Left colon (tissue), 2 donors: ENCODE data around the gene ITFG2. TPM values are rescaled to one million over a fixed set of nuclear protein-coding genes. Genes with fewer than 3 reads are reported as not detected.

Source experiments
- ATAC-seq: fragments of 200-7000 bp; cut with Tn5 transposase; one replicate; pipeline ENCODE4 v1.9.1; 2020; ENCODE audit warnings: mild to moderate bottlenecking, moderate library complexity
- DNase-seq, 2 donors: peaks; one replicate each; pipeline ENCODE4 v3.0.0-alpha.2; 2020
- intact Hi-C, 2 donors: fragments of 100-400 bp; cut with DNase I in 1 of 2; cut with micrococcal nuclease in 1 of 2; formaldehyde crosslinking; loops; one replicate each; pipeline versions ENCODE4 v1.11.2 to v1.14.0; 2022; cut with DNase I, micrococcal nuclease
- total RNA-seq, 2 donors: library from RNA; stranded (reverse); fragmentation: NEBNext Ultra II Directional; extraction: Animal tissue kit (Norgen Biotek cat#: 25700); gene quantifications; one replicate each; pipeline ENCODE4 v1.2.1, GENCODE V29; 2021
- donor health status: DM: no; HTN: no; CAD: no.
- donor health status: DM: yes; HTN: yes; CAD: no.

The ITFG2 gene
- total RNA-seq, 2 donors from 2014 or later = 31.3 to 31.8 TPM

DNA sequence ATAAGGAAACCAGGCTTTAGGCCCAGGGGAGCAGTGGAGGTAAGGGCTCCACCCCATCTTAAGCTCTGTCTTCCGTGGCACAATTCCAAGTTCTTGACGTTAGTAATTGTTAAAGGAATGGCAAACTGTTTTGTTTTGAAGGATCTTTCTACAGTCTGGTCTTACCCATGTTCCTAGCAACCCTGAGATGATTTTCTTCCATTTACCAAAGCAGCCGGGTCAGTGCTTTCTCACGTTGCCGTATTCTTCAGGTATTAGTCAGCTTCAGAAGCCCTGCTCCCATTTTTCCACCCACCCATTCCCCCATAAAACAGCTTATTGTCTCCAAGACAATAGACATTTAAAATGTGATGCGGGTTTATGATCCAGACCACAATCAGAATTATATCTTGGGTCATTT lies 12.1 kb downstream of the ITFG2 start:
- DNase-seq (no peak), ATAC-seq (no peak)
- intact Hi-C loops = no loop called here

DNA sequence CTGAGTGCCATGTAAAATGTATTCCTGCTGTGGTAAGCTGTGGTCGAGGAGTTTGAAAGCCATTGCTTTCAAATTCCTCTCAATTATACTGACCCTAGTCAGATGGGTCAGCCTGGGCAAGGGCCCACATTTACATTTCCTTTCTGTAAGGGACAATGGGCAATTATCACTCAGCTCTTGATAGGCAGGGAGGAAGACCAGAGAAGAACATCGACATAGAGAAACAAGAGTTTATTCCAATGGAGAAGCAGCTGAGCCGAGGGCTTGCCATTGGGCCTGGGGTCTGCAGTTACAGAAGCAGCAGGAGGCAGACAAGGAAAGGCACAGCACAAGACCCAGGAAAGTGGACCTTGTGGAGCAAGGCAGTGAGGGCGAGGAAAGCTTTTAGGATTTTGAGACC lies 12.7 kb downstream of the ITFG2 start:
- ATAC-seq (no peak), DNase-seq (no peak)
- intact Hi-C loops = no loop called here

DNA sequence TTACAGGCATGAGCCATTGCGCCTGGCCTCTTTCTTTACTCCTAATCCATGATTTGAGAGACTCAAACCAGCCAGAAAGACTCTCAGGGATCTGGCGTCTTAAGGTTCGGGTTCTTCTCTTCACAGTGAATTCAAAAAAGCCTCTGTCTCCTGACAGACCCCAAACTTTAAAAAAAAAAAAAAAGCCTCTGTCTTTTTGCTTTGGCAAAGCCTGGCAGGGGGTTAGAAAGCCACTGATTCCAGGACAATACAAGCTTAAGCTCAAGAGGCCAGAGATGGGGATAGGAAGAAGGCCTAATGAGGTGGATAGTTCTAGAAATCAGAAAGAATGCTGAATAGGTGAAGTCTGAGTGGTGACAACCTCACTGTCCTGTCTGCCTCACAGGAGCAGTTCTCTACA lies 13.6 kb downstream of the ITFG2 start:
- ATAC-seq (no peak), DNase-seq (no peak)
- intact Hi-C loops = no loop called here

DNA sequence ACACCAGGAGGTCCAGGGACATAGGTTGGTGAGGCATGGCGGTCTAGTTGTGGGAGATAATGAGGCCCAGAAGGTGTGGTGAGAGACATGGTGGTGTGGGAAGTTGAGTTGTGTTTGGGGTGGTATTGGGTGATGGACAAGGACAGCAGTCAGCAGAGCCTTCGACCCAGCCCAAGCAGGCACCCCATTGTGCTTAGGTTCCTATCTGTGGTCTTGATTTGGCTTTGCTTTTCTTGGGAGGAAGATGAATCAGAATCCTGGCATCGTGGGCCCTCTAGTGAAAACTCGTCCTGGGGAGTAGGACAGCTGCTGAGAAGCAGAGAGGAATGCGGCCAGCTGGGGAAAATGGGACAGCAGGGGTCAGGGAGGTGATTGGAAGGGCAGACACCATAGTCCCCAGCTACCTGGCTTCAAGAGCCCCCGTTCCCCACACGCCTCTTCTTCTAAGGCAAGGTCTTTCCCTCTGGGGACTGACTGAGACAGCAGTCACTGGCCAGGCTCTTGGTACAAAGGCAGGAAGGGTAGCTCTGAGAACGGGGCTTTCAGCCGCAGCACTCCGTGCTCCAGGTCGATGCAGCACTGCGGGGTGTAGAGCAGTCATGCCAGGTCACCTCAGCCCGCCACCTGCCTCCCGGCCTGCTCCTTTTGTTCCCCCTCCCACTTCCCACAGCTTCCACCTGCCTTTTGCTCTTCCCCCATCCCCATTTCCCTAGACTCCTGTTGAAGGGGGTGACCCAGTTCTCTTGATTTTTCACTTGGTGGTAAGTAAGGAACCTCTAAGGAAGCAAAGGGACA lies 14.4 kb downstream of the ITFG2 start:
- no peak for DNase-seq
- no peak for ATAC-seq
- intact Hi-C loops = no loop called here

DNA sequence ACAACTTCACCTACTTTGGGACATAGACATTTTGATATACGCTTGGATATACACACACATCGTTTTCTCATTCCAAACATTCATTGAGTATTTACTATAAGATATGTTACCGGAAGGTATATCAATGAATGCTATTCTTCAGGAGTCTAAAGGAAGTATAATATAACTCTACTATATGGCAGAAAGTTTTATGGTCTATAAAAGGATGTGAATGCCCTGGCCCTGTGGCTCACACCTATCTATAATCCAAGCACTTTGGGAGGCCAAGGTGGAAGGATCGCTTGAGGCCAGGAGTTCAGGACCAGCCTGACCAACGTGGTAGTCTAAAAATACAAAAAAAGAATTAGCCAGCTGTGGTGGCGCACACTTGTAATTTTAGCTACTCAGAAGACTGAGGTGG lies 16.8 kb downstream of the ITFG2 start:
- DNase-seq = no peak
- ATAC-seq = peak; percentile 75
- intact Hi-C loops = no loop called here

DNA sequence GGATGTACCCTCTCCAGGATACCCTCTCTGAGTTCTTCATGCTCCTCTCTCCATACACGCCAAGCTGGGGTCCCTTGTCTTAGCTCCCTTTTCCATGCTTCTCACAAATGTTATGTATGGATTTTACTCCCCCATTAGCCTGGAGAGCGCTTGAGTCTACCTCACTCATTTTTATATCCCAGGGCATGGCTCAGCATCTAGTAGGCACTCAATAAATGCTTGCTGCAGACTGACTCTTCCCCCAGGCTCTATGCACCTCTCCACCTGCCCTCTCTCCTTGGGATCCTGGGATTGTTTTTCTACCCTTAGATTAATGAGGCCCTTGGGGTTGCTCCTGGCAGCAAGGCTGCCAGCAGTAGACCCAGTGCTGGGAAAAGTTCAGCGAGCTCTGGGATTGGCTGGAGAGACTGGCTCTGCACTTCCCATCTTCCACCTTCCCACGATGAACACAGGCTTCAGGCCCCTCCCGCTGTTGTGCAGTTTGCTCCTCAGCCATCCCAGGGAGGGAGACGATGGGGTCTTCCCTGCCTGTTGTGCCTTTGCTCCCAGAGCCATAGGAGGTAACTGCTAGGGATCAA lies 20.2 kb downstream of the ITFG2 start:
- DNase-seq (no peak), ATAC-seq (no peak)
- intact Hi-C loops = no loop called here

DNA sequence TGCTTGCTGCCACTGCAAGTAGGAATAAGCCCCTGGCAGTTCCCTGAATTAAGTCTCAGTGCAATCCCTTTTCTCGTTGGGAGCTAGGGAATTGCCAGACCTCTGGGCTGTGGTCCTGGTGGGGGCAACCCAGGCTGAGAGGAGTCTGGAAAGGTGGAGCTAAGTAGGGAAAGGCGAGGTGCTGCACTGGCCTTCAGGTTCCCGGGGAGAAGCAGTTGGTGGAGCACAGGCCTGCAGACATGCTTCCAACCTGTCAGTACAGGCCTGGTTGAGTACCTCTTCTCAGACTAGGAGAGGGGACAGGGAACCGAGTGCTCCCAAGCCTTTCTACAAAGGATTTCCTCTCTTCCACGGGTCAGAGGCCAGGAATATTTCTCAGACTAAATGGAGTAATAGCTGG lies 20.9 kb downstream of the ITFG2 start:
- intact Hi-C loops = no loop called here
- DNase-seq (no peak), ATAC-seq (no peak)

DNA sequence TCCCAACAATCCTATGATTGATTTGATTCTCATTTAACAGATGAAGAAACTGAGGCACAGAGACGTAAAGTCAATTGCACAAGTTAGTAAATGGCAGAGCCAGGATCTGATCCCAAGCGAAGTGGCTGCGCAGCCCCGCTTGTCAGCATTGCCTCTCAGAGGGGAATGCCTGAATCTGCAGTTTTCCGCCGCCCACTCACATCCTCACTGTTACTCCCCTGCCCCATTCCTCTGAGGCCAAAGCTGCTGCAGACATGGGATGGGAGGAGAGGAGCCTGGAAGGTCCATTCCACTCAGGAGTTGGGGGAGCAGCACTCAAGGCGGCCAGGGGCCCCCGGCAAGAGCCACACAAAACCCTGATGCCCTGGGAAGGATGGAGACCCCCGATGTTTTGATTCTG lies 21.3 kb downstream of the ITFG2 start:
- ATAC-seq = no peak
- no peak for DNase-seq
- intact Hi-C loops = no loop called here

DNA sequence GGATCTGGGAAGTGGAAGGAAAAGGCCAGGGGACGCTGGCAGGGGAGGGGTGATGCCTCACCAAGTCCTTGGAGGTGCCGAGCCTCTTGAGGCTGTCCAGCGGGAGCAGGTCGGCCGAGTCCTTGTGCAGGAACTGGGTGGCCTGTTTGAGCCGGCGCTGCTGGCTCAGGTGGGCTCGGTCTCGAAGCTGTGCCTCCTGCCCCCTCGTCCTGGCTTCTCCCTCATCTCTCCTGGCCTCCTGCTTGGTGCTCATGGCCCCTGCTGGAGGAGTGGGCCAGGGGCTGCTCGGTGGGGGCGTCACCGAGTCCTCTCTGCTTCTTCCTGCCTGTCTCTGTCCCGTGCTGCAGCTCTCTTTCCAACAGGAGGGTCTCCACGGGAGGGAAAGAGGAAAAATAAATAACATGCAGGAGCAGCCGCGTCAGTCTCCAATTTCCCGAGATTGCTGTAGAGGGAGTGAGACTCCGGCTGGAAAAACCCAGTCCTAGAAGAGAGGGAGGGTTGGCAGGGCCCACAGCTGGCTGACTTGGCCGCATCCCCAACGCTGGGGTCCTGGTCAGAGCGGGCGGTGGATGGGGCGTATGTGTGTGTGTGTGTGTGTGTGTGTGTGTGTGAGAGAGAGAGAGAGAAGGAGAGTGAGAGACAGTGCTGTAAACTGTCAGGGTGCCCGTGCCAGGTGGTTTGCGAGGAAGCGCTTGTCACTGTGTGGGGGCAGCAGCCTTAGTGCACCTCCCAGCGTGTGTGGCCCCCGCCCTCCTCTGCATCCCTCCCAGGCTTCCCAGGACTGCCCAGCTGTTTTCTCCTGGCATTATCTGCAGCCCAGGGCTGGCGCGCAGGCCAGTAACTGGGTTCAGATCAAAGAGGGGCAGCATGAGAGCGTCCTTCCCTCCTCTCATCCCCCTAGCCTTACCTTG lies 22.4 kb downstream of the ITFG2 start, which contains the start of gene NRIP2:
Gene NRIP2, minus strand, starts transcription at position 455 of the 911 bp plus-strand sequence. Its CDS starts 52 bp downstream, at position 403.
- peak; percentile 58 for ATAC-seq
- DNase-seq = peak in 1 of 2 donors; percentile 30
- intact Hi-C loops = no loop called here

DNA sequence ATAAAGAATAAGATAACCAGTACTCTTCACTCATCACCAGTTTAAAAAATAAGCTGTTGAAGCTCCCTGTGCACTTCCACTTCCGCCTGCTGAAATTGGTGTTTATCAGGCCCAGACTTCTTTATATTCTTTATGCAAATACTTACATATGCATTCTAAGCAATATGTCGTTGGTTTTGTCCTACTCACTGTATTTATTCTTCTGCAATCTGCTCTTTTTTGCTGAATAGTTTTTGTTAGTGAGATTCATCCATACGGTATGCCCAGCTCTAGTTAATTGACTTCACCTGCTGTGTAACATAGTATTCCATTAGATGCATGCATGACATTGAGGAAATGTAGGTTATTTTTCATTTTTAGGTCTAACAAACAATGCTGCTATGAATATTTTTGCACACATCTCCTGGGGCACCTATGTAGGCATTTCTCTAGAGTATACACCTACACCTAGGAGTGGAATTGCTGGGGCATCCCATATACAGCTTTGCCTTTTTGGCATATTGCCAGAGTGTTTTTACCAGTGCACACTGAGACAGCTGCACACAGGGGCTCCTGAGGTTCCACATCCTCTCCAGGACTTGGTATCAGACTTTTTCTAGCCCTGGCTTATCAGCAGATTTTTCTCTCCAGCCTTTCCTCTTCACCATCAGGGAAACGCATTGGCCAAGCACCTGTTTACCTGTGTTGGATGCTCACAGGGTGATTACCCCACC lies 23.4 kb downstream of the ITFG2 start:
- DNase-seq = no peak
- intact Hi-C loops = no loop called here
- no peak for ATAC-seq

DNA sequence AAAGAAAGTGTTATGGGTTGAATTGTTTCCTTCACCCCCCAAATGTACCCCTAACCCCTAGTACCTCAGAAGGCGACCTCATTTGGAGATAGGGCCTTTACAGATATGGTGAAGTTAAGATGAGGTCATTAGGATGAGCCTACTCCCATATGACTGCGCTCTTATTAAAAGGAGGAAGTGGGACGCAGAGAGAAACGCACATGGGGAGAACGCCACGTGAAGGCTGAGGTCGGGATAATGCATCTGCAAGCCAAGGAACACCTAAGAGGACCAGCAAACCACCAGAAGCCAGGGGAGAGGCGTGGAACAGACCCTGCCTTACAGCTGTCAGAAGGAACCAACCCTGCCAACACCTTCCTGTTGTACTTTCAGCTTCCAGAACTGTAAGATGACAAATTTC lies 24.1 kb downstream of the ITFG2 start:
- no peak for ATAC-seq
- DNase-seq = no peak
- intact Hi-C loops = no loop called here

DNA sequence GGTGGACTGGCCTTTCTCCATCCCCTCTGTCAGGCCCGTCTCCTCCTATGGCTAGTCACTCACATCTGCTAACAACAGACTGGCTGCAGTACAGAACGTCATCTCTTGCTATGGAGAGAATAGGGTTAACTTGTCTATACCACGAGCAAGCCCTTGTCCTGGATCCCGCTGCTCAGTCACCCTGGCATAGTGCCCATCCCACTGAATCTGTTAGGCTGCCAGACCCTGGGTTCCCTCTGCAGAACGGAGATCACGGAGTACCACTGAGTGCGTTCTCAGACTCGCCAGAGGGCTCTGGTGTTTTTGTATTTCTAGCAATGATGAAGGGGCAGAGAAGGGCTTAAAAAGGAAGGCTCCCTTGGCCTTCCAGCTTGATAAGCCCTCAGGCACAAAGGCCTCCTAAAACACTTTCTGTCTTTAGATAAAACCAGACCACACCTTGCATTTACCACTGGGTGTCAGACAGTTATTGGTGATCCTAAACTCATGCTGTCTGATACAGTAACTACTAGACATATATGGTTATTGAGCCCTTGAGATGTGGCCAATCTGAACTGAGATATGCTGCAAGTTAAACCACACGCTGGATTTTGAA lies 28.7 kb downstream of the ITFG2 start:
- intact Hi-C loops = no loop called here
- no peak for ATAC-seq
- DNase-seq = no peak

DNA sequence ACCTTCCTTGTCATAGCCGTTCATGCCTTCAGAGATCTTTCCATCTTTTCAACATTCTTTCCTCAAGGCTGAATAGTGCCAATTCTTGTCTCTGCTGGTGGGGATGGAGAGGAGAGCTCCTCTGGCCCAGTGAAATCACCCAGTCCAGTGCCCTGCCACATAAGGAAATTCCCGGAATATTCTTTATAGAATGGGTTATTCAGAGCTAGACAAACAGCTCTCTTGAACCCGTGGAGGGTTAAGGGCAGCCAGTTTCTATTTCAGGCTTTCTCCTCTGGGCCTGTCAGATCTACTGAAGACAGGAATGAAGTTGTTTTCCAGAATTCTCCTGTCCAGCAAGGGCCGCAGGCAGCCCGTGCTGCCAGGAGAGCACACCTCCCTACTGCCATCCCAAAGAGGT lies 30.5 kb downstream of the ITFG2 start:
- no peak for ATAC-seq

DNA sequence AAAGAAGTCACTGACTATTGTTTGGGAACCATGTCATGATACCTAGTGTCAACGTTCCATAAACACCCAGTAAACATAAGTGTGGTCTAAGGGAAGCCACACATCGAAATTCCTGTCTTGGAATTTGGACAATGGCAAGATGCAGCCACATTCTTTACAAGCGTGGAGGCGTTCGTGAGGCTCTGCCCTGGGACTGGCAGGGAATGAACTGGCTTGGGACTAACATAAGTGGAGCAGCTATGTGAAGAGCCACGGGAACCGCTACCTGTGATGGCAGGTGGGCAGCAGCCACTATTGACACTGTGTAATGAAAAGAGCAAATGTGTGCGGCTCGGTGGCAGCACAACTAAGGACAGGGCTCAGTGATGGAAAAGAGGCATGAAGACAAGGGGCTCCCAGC lies 32.3 kb downstream of the ITFG2 start:
- intact Hi-C loops = no loop called here
- no peak for DNase-seq
- no peak for ATAC-seq

More for the DNA sequence above, 30.5 kb downstream of the ITFG2 start:
- DNase-seq = no peak
- intact Hi-C loops = no loop called here

DNA sequence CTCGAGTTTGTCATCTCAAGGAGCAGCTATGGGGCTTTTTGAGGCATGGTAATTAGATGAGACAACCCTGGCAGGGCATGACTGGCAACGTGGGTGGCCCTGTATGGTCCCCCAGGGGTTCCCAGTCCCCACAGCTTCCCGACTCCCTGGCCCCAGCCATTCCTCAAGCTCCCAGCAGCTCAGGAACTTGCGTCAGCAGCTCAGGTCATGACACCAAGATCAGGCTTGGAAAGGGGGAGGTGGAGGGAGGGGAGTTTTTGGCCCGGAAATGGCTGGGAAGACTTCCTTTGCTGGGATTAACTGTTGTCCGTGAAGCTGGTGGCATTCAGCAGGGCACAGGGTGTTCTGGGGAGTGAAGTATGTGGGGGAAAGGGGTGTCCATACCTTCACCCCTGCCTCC lies 32.8 kb downstream of the ITFG2 start:
- intact Hi-C loops = no loop called here
- ATAC-seq (no peak), DNase-seq (no peak)

DNA sequence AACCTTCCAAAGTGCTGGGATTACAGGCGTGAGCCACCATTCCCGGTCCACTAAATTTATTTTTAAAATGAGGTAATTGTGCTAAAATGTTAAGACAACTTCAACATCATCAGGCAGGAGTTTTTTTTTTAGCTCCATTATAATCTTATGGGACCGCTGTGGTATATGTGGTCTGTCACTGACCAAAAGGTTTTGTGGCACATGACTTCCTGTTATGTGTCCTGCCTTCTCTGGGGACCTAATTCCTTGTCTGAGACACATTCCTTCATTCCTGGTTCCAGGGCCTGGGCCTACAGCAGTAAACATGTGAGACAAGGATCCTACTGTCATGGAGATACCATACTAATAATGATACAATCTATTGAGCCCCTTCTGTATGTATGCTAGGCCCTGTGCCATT lies 39.5 kb downstream of the ITFG2 start:
- ATAC-seq (no peak), DNase-seq (no peak)
- intact Hi-C loops = no loop called here

DNA sequence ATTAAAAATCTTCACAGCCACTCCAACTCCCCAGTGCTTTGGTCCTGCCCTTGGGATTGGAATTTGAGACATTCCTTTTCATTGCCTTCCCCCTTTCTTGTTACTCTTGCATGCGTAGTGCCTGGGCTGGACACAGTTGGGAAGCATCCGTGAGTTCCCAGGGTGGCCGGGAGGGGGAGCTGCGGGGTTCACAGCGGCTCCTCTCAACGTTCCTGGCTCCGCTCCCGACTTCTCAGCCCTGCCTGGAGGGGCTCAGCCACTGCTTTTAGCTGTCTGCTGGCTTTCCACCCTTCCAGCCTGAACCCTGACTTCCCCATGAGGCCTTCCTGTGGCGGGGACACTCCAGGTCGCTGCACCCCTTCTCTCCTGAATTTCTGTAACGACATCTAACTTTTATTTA lies 41.2 kb downstream of the ITFG2 start:
- ATAC-seq = peak; percentile 54
- intact Hi-C loops = no loop called here
- peak; percentile 61 to 81 for DNase-seq

DNA sequence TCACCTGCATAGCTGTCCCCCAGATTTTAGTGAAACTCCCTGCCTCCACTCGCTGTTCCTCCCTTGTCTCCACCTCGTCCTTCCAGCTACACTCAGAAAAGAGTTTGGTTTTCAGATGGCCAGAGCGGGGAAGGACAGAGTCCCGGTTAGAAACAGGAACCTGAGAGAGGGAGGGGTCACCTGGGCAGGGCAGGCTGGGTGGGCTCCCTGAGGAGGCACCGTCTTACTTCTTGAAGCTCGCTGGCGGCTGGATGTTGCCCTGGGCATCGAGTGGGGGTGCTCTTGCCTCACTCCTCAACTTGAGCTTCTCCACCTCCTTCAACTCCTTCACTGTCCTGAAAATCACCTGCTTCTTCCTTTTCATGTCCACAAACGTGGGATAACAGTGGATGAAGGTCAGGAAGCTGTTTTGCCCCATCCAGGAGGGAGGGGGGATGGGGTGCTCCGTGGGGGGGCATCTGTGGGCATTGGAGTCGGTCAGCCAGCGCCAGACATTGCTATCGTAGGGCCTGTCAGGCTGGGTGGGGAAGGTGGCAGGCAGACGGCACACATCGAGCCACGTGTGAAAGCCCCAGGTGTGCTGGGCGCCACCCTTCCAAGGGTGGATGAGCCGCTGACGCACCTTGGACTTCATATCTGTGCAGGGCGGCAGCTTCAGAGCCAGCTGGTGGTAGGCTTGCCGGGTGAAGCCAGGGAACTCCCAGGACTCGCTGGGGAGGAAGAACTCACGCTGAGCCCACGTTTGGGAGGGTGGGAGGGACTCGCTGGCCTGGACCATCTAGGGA lies 42.4 kb downstream of the ITFG2 start:
- ATAC-seq (peak; percentile 97), DNase-seq (peak; percentile 87 to 89)
- intact Hi-C loops = no loop called here
